HG02571 (cell line): ENCODE results near the gene GRM5.
A peak's percentile ranks its signal among the peaks of the same experiment; 100 is the strongest.
"Not testable (repeated sequence)": the region's sequence is repeated elsewhere in the genome, so short reads cannot be mapped to it uniquely, and the experiment has no call there.

Source experiments
- ATAC-seq: cut with Tn5 transposase; IDR thresholded peaks from one replicate; pipeline ENCODE4 v1.9.1; 2021; ENCODE audit warnings: mild to moderate bottlenecking, moderate library complexity; ENCODE audit not compliant: unreplicated experiment

The GRM5 gene

GRCh38 chr11:88511006-88511405, 554.8 kb downstream of the GRM5 start:
- ATAC-seq = no peak

- no peak for ATAC-seq
These were observed 556.8 kb downstream of the GRM5 start for GRCh38 chr11:88508759-88509581.

GRCh38 chr11:88508418-88508758, 557.4 kb downstream of the GRM5 start:
- no peak for ATAC-seq

GRCh38 chr11:88507771-88508417, 557.9 kb downstream of the GRM5 start:
- no peak for ATAC-seq

- no peak for ATAC-seq
These were observed 564.2 kb downstream of the GRM5 start for GRCh38 chr11:88501541-88501940.

- ATAC-seq = no peak
These were observed 569.9 kb downstream of the GRM5 start for GRCh38 chr11:88495836-88496235.

GRCh38 chr11:88494848-88495247, 570.9 kb downstream of the GRM5 start:
- no peak for ATAC-seq

DNA sequence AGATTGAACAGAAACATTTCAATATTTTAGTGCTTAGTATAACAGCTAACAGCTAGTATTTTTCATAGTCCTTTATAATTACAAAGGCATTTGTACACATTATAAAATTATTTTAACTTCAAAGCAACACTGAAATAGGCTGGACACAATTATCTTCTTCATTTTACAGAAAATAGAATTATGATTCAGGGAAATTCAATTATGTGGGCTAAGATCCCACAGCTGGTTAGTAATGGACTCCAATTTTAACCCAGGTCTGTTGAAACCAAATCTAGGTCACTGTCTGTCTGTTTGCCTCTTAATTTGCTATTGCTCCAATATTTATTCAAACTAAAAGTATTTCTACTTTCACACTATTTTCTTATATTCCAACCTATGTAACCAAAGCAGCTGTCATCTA, 574.1 kb downstream of the GRM5 start:
- ATAC-seq = no peak

DNA sequence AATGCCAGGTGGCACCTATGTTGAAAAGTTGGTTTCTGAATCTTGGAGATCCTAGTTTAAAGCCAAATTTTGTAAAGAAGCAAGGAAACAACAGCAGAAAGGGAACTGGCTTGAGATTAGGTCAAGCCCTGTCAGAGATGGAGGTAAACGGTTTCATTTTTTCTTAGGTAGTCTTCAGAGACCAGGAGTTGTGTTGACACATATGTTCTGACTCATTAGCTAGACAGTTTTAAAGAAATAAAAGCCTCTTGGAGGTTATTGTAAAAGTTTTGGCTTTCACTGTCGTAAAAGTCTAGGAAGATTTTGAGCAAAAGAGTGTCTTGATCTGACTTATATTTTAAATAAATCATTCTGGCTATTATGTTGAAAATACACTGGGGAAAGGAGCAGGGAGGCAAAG, 576.8 kb downstream of the GRM5 start:
- ATAC-seq = no peak

DNA sequence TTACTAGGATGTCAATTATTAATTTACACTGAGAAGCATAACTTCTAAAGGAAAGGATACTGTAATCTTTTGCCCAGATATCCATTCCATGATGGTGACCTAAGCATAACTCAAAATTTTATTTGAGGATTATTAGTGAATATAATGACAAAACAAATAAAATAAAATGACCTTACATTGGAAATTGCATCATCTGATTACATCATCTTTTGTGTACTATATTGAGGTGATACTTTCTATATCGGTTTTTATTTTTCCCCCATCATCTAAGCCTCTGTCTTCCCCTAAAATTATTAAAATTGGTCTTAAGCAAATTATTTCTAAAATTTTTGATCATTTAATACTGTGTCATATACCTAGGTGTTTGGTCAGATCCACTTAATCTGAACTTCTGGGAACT, 578.1 kb downstream of the GRM5 start:
- ATAC-seq = no peak

- ATAC-seq = peak; percentile 87
These were observed 580.7 kb downstream of the GRM5 start for GRCh38 chr11:88484873-88485621.

GRCh38 chr11:88482871-88483301, 582.9 kb downstream of the GRM5 start:
- no peak for ATAC-seq

DNA sequence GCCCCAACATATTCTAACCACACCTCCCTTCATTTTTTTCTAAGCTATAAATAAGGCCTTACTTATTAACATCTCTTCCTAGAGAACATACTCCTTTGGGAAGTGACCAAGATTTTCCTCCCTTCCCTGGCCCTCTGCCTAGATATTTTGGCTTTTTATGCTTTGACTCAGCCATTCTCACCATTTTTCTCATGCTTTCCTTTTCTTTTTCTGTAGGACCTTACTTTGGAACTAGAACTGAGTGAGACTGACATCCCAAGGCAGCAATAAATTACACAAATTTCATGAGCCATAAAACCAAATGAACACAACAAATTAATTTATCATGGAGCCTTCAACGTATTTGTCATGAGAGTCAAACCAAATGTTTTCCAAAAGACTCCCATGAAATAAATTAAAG, 585.6 kb downstream of the GRM5 start:
- no peak for ATAC-seq

GRCh38 chr11:88478136-88478815, 587.5 kb downstream of the GRM5 start:
- ATAC-seq = no peak

DNA sequence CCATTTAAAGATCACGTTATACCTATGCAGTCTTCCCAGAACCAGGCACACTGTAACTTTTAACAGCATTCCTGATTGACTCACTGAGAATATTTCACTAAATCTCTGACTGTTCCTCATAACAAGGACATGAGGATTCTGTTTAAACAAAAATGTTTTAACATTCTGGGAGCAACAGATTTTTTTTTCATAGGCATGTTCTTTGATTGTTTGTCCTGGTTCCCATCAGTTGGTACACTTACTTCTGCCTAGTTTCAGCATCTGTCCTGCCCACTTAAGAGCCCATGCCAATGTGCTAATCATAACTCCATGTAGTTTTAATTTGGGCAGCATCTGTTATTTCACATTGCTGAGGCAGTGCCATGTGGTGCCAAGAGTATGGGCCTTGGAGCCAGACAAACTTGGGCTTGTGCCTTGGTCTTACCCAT, 589.8 kb downstream of the GRM5 start:
- ATAC-seq = no peak

DNA sequence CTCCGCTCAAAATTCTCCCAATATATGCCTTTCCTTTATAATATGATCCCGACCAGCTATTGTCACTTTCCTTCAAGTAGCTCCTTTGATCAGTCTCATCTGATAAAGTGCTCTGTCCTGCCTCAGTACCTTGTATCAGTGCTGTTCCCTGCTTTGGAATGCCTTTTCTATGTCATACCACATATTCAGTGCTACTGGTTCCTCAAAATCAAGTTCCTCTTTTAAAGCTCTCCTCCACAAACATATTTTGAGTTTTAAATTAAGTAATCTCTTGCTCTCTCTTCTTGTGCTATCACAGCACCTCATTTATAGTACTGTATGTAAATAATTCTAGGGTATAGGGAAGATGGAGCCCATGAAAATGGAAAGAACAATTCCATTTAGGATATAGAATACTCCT, 591.1 kb downstream of the GRM5 start:
- ATAC-seq = no peak

- no peak for ATAC-seq
These were observed 596.1 kb downstream of the GRM5 start for GRCh38 chr11:88469561-88470225.

DNA sequence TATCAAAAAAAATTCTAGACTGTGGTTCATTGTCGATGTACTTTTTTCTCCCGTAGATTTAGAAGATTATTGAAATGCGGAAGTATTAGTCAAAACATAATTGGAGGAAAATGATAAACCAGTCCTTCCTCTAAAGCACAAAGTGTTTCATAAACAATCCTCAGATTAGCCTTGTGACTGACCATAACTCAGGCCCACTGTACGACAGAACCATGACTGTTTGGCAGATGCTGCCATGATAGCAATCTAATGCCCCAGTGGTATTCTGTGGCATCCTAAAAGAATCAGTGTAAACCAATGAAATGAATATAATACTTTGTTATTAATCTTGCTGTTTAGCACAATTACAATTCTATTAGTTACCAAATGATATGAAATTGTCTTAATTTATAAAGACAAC, 601.3 kb downstream of the GRM5 start:
- no peak for ATAC-seq

- ATAC-seq = not testable (repeated sequence)
These were observed 602.5 kb downstream of the GRM5 start for GRCh38 chr11:88463301-88463700.

DNA sequence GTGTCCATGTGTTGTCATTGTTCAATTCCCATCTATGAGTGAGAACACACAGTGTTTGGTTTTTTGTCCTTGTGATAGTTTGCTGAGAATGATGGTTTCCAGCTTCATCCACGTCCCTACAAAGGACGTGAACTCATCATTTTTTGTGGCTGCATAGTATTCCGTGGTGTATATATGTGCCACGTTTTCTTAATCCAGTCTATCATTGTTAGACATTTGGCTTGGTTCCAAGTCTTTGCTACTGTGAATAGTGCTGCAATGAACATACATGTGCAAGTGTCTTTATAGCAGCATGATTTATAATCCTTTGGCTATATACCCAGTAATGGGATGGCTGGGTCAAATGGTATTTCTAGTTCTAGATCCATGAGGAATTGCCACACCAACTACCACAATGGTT, 607.7 kb downstream of the GRM5 start:
- ATAC-seq = not testable (repeated sequence)

DNA sequence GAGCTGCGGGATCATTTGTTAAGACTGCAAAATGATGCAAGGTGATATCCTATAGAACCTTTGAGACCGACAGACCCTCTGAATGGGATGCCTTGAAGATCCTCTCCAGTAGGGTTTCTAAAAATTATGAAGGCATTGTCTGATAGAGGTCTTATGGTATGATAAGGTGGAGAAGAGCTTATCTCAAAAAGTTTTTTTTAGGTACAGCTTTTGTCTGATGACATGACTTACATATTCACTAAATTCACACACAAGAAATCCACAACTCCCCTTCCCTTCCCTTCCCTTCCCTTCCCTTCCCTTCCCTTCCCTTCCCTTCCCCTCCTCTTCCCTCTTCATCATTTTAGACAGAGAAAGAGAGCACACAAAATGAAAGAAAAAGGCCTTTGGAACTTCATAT, 609.8 kb downstream of the GRM5 start:
- no peak for ATAC-seq
